HG03175 (cell line): ENCODE measurements around the gene PCBP3.
"Not testable (repeated sequence)": the region's sequence is repeated elsewhere in the genome, so short reads cannot be mapped to it uniquely, and the experiment has no call there.

Experiments used
- ATAC-seq: cut with Tn5 transposase; IDR thresholded peaks from one replicate; pipeline ENCODE4 v1.9.1; 2021; ENCODE audit warnings: mild to moderate bottlenecking, moderate library complexity; ENCODE audit not compliant: unreplicated experiment

The PCBP3 gene

GRCh38 chr21:45823100-45823681, 179.7 kb downstream of the PCBP3 start:
- no peak for ATAC-seq

GRCh38 chr21:45824546-45825215, 181.2 kb downstream of the PCBP3 start:
- ATAC-seq, result no peak

GRCh38 chr21:45825219-45825618, 181.7 kb downstream of the PCBP3 start:
- ATAC-seq, result no peak

GRCh38 chr21:45826676-45827301, 183.3 kb downstream of the PCBP3 start:
- no peak for ATAC-seq

DNA sequence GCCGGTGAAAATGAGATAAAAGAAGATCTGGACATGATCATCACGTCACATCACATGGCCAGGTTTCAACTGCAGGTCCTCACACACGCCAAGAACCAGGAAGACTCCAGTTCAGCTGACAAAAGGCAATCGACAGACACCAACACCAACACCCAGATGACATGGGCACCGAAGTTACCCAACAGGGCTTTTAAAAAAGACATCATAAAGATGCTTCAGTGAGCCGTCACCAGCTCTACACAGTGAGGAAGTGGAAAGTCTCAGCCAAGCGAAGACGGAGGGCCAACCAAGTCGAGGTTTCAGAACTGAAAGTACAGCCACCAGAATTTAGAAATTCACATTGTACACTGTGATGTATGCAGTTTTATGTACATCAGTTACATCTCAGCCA, 183.8 kb downstream of the PCBP3 start:
- ATAC-seq, result peak; percentile 58

DNA sequence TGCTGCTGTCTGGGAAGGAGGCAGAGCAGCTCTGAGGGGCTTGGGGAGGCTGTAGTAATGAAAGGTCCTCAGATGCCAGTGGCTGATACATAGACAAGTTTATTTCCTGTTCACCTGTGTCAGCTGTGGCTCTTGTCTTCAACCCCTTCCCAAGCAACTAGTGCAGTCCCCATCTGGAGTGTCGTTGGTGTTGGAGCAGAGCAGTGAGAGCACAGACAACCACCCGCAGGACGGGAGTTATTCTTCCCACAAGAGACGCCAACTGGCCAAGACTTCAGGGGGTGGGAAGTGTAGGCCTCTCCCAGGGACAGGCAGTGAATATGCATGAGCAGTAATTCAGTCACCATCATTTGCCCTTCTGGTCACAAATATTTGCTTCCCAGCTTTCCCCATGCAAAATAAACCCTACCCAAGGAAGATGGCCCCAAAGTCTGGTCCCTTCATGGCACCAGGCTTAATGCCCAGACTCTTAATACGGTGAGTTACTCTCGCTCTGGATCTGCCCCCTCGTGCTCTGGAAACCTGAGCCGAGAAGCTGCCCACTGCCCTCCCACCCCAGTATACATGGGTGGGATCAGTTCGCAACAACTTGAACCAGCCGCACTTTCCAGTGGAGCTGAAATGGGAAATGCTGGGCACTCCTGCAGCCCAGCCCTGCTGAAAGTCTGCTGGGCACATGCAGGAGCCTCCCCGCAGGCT, 184.5 kb downstream of the PCBP3 start:
- ATAC-seq, result no peak

DNA sequence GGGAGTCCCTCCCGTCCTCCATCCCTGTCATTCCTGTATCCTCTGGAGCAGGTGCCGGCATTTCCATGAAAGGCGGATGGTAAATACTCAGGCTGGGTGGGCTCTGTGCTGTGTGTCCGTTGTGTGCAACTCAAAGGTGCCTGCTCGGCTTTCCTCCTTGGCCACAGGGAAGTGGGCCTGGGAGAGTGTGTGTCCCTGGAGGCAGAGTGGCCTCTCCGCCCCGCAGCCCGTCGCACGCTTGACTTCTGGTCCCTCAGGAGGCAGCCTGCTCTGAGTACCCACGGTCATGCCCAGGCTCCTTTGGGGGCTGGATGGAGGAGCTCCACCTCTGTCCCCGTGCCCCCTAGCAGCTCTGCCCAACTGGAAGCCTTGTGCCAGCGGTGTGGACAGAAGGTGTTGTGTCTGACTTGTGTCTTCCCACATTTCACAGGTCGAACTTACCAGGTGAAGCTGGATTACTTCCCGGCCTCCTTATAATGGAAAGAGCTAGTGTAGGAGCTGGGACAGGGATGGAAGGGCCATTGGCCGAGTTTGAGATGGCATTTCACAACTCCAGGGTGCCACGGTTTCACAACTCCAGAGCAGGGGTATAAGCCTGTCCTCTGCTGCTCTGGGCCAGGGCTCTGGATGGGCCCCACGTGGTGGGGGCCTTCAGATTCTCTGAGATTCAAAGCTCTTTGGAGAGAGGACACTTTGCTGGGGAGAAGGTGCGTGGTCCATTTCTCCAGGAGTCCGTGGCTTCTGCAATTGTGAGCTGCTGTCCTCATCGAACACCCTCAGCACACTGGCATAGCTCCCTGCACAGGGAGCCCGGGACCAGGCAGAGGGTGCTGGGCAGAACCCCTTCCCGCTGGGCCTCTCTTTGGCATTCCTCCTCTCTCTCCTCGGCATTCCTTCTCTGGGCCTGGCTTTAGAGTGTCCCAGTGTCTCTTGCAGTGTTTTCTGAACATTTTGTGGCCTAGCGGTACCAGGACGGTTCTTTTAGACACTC, 185.3 kb downstream of the PCBP3 start:
- no peak for ATAC-seq

DNA sequence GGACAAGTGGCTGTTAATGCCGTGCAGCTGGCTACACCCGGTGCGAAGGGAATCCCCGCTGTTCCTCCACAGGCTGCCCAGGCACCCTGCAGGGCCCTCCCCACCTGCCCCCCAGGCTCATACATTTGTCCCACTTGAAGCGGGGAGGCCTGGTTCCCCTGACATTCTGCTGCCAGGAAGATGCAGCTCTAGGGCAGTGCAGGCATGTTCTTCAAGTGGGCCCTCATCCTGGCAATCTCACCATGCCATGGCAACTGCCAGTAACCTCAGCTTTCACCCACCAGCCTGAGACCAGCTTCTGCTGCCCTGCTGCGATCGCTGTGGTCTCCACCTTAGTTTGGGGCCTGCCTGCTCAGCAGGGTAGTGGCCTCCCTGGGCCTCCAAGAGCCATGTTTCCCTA, 186.1 kb downstream of the PCBP3 start:
- no peak for ATAC-seq

- no peak for ATAC-seq
These were observed 186.7 kb downstream of the PCBP3 start for GRCh38 chr21:45830221-45830640.

DNA sequence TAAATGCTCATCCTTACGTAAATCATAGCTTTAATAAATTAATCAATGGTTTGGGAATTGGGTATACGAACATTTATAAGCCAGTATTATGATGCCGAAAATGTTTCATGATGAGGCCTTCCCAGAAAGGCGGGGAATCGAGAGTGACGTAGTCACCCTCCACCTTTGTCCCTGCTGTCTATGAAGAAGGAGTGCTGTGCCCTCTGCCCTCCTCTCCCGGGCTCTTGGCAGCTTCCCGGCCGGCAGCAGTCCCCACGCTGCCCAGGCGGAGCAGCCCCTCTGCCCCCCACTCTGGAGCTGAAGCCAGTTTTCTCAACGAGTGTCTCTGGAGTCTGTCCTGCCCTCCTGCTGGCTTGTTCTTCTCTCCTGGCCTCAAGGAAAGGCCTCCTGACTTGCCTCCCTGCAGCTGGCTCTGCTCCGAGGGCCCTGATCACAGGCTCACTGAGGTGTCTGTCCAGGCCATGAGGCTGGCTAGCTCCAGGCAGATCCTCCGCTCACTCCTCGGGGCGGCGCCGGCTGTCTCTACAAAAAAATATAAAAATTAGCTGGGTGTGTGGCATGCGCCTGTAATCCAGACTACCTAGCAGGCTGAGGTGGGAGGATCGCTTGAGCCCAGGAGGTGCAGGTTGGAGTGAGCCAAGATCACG, 187.3 kb downstream of the PCBP3 start:
- ATAC-seq, result no peak

- ATAC-seq, result no peak
These were observed 188.6 kb downstream of the PCBP3 start for GRCh38 chr21:45831991-45832740.

- ATAC-seq, result not testable (repeated sequence)
These were observed 189.3 kb downstream of the PCBP3 start for GRCh38 chr21:45832741-45833235.

DNA sequence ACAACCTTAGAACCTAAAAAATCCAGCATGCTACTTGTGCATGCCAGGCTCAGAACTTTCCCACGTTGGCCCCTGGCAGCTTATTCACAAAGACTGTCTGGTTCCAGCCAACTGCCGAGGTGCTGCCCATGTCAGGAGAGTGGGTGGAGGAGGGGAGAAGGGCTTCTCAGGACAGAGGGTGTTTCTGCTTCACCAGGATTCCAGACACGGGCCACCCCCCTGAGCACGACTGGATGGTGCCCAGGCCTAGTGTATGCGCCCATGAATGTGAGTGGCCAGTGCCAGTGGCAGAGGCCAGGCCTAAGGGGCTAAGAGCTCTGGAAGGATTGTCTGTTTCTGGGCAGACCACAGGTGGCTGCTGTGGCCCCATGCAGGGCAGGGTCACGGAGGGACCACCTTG, 189.9 kb downstream of the PCBP3 start:
- no peak for ATAC-seq

- ATAC-seq, result no peak
These were observed 190.6 kb downstream of the PCBP3 start for GRCh38 chr21:45834026-45834715.

DNA sequence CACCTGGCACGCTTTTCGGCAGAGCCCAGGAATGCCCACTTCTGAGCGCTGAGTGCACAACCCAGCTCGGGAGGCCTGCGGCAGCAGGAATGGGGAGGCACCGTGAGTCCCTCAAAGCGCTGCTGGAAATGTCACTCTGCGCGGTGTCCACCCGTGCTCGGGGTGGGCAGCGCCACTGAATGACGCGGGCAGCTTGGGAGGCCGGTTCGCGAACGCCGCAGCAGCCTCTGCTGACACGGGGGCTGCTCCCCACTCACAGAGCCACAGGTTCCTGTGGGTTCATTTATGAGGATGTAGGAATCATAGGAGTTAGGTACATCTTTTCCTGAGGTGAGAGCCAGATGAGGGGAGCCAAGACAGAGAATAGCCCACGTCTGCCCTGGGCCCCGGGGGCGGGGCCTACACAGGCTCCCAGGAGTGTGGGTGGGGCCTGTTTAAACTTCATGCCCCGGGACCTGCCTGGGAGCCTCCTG, 191.3 kb downstream of the PCBP3 start:
- ATAC-seq, result no peak

DNA sequence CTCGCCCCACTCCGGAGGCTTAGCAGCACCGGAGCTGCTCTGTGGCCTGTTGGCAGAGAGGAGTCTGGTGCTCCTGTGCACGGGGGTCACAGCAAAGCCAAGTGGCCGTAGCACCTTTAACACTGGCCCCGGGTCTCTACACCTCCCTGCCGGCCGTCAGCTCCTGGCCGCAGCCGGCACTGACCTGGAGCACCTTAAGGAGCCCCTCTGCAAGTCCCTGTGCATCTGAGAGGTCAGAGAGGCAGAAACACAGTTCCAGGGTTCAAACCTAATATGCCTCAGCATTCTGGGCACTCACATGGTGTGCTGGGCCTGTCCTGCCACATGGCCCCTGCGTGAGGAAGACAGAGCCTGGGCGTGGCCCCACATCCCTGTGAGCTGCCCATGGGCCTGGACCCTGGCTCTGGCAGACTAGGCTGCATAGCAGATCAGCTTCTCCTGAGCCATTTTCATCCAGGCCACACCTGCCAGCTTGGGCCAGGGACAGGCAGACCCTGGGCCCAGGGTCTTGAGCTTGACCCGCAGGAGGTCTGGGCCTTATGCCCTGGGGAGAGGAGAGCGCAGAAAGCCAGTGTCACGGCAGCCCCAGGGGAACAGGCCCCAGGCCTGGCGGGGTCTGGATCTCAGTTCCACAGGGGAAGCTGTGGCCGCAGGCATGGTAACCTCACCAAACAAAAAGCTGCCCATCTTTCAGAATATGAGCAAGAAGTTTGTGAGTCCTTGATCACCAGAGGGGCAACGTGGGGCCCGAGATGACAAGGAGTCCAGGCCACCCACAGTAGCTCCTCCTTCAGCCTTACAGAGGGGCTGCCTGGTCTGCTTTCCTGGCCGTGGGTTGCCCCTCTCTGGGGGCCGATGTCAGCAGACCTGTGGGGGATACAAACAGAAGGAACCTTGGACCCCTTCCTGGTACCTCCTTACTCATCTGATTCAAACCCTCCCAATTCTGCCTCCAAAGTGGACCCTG, 192.1 kb downstream of the PCBP3 start:
- ATAC-seq, result no peak

DNA sequence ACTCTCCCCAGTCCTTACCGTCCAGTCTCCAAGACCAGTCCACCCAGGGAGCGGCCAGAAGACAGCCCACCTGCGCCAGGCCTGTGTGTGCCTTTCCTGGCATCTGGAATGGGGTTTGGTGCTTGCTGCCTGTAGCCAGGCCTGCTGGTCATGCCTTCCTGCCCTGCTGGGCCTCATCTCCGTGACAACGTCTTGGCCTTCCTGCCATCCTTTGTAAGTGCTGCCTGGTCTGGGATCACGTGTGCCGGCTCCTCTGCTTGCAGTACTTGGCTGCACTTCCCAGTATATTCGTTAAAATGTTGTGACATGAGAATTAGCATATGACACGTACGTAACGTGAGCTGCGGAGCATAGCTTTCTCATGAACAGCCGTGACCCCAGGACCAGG, 192.7 kb downstream of the PCBP3 start:
- ATAC-seq, result no peak
